SK-N-SH treated with all-trans-retinoic acid at 6 μM for 48 hours (cell line): ENCODE measurements around the gene ZNF300.

Experiments used
- ATAC-seq: fragments of 200-7000 bp; cut with Tn5 transposase; 3 replicates; pipeline ENCODE4 v1.9.1; 2020; ENCODE audit warnings: mild to moderate bottlenecking, moderate library complexity
- ARNTL ChIP-seq: fragments of 450-650 bp; formaldehyde crosslinking; IDR thresholded peaks from 2 replicates; pipeline ENCODE4 v1.5.0; 2020; ENCODE audit warnings: low read depth, mild to moderate bottlenecking, moderate library complexity, borderline replicate concordance
- BACH2 ChIP-seq: fragments of 250-450 bp; sonication (Bioruptor Pico); IDR thresholded peaks from 2 replicates; pipeline ENCODE4 v1.9.0; 2021; ENCODE audit warnings: mild to moderate bottlenecking, borderline replicate concordance
- CREB5 ChIP-seq: fragments of 250-450 bp; sonication (Bioruptor Pico); IDR thresholded peaks from 2 replicates; pipeline ENCODE4 v1.5.1; 2020; ENCODE audit warnings: low read depth, mild to moderate bottlenecking, moderate library complexity
- CSDC2 ChIP-seq: fragments of 250-450 bp; sonication (Bioruptor Pico); IDR thresholded peaks from 2 replicates; pipeline ENCODE4 v1.5.0; 2020; ENCODE audit warnings: mild to moderate bottlenecking, moderate library complexity
- CSRNP3 ChIP-seq: fragments of 250-450 bp; sonication (Bioruptor Pico); IDR thresholded peaks from 2 replicates; pipeline ENCODE4 v1.5.1; 2021; ENCODE audit warnings: mild to moderate bottlenecking, moderate library complexity
- ESRRG ChIP-seq: fragments of 250-450 bp; sonication (Bioruptor Pico); IDR thresholded peaks from 2 replicates; pipeline ENCODE4 v1.6.1; 2021; ENCODE audit warnings: mild to moderate bottlenecking
- GLIS3 ChIP-seq: fragments of 250-450 bp; sonication (Bioruptor Pico); IDR thresholded peaks from 2 replicates; pipeline ENCODE4 v1.5.0; 2020; ENCODE audit warnings: mild to moderate bottlenecking, moderate library complexity
- OSR1 ChIP-seq: fragments of 250-450 bp; sonication (Bioruptor Pico); IDR thresholded peaks from 2 replicates; pipeline ENCODE4 v1.8.0; 2022; ENCODE audit warnings: moderate library complexity, mild to moderate bottlenecking, inconsistent platforms
- PATZ1 ChIP-seq: fragments of 250-450 bp; sonication (Bioruptor Pico); IDR thresholded peaks from 2 replicates; pipeline ENCODE4 v1.8.0; 2020; ENCODE audit warnings: mild to moderate bottlenecking, moderate library complexity, borderline replicate concordance
- POU6F1 ChIP-seq: fragments of 250-450 bp; sonication (Bioruptor Pico); IDR thresholded peaks from 2 replicates; pipeline ENCODE4 v1.8.0; 2021; ENCODE audit warnings: low read depth, mild to moderate bottlenecking, moderate library complexity, borderline replicate concordance
- PPARA ChIP-seq: fragments of 250-450 bp; sonication (Bioruptor Pico); IDR thresholded peaks from 2 replicates; pipeline ENCODE4 v1.5.0; 2020; ENCODE audit warnings: mild to moderate bottlenecking, borderline replicate concordance
- TCF4 ChIP-seq: fragments of 250-450 bp; sonication (Bioruptor Pico); IDR thresholded peaks from 2 replicates; pipeline ENCODE4 v1.8.0; 2021; ENCODE audit warnings: mild to moderate bottlenecking, moderate library complexity, borderline replicate concordance
- TOX ChIP-seq: fragments of 250-450 bp; sonication (Bioruptor Pico); IDR thresholded peaks from 2 replicates; pipeline ENCODE4 v1.8.0; 2021; ENCODE audit warnings: mild to moderate bottlenecking, moderate library complexity, borderline replicate concordance
- TSHZ2 ChIP-seq: fragments of 250-450 bp; sonication (Bioruptor Pico); IDR thresholded peaks from 2 replicates; pipeline ENCODE4 v1.5.0; 2020; ENCODE audit warnings: mild to moderate bottlenecking, moderate library complexity
- ZC3H10 ChIP-seq: fragments of 250-450 bp; sonication (Bioruptor Pico); IDR thresholded peaks from 2 replicates; pipeline ENCODE4 v1.5.1; 2021; ENCODE audit warnings: mild to moderate bottlenecking, moderate library complexity
- ZFP3 ChIP-seq: fragments of 250-450 bp; sonication (Bioruptor Pico); IDR thresholded peaks from 2 replicates; pipeline ENCODE4 v1.5.0; 2020; ENCODE audit warnings: mild to moderate bottlenecking, moderate library complexity
- ZNF565 ChIP-seq: fragments of 450-650 bp; formaldehyde crosslinking; conservative IDR thresholded peaks from 2 replicates; pipeline ENCODE4 v1.5.0; 2020; ENCODE audit warnings: low read depth, mild to moderate bottlenecking, moderate library complexity
- ZNF70 ChIP-seq: fragments of 450-650 bp; formaldehyde crosslinking; IDR thresholded peaks from 2 replicates; pipeline ENCODE4 v1.5.0; 2020; ENCODE audit warnings: mild to moderate bottlenecking, moderate library complexity
- ZNF8 ChIP-seq: fragments of 450-650 bp; formaldehyde crosslinking; IDR thresholded peaks from 2 replicates; pipeline ENCODE4 v1.5.0; 2020; ENCODE audit warnings: mild to moderate bottlenecking, moderate library complexity

ZNF300 gene

DNA sequence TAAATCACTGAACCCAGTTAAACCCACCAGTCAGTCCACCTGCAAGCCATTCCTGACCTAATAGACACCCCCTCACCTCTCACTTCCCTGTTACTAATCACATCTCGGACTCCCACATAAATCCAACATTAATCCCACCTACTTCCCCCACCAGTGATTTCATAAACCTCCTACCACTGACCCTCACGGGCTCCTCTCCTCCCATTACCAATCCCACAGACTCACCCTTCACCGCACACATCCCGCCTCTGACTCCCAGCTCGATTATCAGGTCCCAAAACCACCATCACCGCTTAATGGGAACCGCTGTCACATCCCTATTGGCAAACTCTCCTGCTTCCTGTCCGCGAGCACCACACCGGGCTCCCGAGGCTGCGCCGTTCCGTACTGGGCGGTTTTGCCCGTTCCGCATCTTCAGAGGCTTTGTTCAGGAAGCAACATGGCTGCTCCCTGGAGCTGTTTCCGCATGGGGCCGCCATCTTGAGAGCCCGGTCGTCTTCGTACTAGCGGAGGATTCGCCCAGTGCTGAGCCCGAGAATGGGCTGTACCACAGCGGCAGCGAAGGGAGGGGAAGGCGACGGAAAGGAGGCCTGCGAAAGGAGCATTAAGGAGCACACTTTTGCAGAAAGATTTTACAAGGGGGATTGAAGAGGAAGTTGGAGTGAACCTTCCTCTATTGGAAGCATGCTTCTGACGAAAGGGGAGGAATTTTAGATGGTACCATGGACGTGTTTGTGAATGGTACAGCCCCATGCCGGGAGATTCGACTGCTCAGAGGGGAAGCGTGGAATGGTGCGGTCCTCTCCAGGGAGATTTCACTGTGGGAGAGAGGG is at the start of gene ZNF300:
ZNF300 (minus strand) TSS at position 502 of the 833 bp plus-strand sequence. CDS start 1,825 bp downstream, outside the sequence.
- ATAC-seq, result peak; percentile 100
- TF ChIP-seq ZNF565 (CRISPR knock-in tag), result 0 out of 2 replicates have a peak, but pooled peaks have one; percentile 27
- TF ChIP-seq PPARA (CRISPR knock-in tag), result no peak
- TF ChIP-seq TSHZ2 (CRISPR knock-in tag), result 0 out of 2 replicates have a peak, but pooled peaks have one; percentile 24
- TF ChIP-seq ZFP3 (CRISPR knock-in tag), result peak; percentile 50; the same call in 1 of the 2 replicates
- TF ChIP-seq ZNF8 (CRISPR knock-in tag), result 0 out of 2 replicates have a peak, but pooled peaks have one; percentile 1
- no peak for TF ChIP-seq ZC3H10 (CRISPR knock-in tag)
- TF ChIP-seq TOX, result no peak
- TF ChIP-seq ZNF70, result no peak
- TF ChIP-seq PATZ1, result no peak
- TF ChIP-seq TCF4 (CRISPR knock-in tag), result no peak
- TF ChIP-seq BACH2 (CRISPR knock-in tag), result no peak
- no peak for TF ChIP-seq CSDC2 (CRISPR knock-in tag)
- TF ChIP-seq CSRNP3, result no peak
- no peak for TF ChIP-seq ESRRG (CRISPR knock-in tag)

DNA sequence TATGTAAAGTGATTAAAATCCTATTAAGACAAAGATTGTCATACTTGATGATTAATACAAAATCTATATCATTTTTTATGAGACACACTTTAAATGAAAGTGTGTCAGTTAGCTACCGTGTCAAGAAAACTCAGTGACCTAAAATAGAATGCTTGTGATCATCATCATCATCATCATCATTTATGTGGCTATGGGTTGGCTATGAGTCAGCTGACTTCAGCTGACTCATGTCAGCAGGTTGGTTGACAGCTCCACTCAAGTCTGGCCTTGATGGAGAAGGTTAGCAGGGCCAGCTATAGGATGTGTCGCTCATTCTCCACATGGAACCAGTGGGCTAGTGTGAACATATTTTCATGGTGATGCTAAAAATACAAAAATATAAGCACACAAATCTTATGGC is 43.8 kb upstream of the ZNF300 start:
- ATAC-seq, result no peak
- TF ChIP-seq ZC3H10 (CRISPR knock-in tag), result no peak
- no peak for TF ChIP-seq TCF4 (CRISPR knock-in tag)
- no peak for TF ChIP-seq OSR1 (CRISPR knock-in tag)
- TF ChIP-seq CREB5, result no peak
- no peak for TF ChIP-seq ESRRG (CRISPR knock-in tag)
- no peak for TF ChIP-seq POU6F1 (CRISPR knock-in tag)
- TF ChIP-seq ARNTL (CRISPR knock-in tag), result no peak
- no peak for TF ChIP-seq GLIS3 (CRISPR knock-in tag)
- TF ChIP-seq CSRNP3, result no peak
- TF ChIP-seq TOX, result no peak
- TF ChIP-seq PPARA (CRISPR knock-in tag), result no peak
- TF ChIP-seq TSHZ2 (CRISPR knock-in tag), result no peak
- no peak for TF ChIP-seq PATZ1
